DMS153 (cell line): ENCODE data around the gene TBC1D8B.

Experiments used
- DNase-seq: peaks from one replicate; lab custom pipeline; 2025; lab: John Stamatoyannopoulos, UW

Gene TBC1D8B

DNA sequence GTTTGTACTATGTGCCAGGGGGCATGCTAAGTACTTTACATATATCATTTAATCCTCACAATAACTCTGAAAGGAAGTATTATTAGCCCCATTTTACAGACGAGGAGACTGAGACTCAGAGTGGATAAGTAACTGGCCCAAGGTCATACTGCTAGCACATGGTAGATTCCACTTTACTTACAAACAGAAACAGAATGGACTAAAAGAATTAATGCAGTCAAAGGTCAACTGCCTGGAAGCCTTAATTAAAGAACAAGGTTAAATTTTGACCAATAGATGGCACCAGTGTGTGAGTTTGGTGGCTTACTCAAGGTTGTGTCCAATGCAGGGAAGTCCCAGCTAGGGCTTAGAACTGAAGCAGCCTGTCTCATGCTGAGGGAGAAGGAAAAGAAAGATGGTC, 96.0 kb downstream of the TBC1D8B start:
- DNase-seq, result no peak

- DNase-seq, result no peak
These were observed 96.8 kb downstream of the TBC1D8B start for GRCh38 chrX:106899276-106899675.

GRCh38 chrX:106899841-106900240, 97.4 kb downstream of the TBC1D8B start:
- no peak for DNase-seq

- no peak for DNase-seq
These were observed 98.9 kb downstream of the TBC1D8B start for GRCh38 chrX:106901341-106901740.

DNA sequence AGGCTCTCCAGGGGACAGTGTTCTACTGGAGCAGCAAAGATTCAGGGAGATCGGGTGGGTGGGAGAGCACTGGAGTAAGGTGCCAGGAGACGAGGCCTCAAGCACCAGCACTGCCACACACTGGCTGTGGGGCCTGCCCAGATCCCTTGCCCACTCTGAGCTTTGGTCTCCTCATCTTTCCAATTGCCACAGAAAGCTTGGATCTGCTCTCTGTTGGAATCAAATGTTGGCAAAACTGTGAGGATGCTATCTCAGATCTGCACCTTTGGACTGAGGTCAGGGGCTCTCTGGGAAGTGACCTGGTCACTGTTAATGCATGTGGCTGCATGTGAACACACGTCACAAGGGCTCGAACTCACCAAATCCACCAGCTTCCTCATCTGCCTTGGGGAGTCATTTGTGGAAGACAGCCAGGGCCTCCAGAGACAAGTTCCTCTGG, 99.3 kb downstream of the TBC1D8B start:
- DNase-seq, result no peak

- DNase-seq, result no peak
These were observed 100.2 kb downstream of the TBC1D8B start for GRCh38 chrX:106902684-106903083.

GRCh38 chrX:106903291-106903824, 100.9 kb downstream of the TBC1D8B start, which contains the start of gene RIPPLY1:
Gene RIPPLY1, minus strand, starts transcription at chrX:106903341. Its CDS starts 54 bp downstream, at chrX:106903287.
- DNase-seq, result no peak

- no peak for DNase-seq
These were observed 101.5 kb downstream of the TBC1D8B start for GRCh38 chrX:106903856-106904528.

GRCh38 chrX:106905064-106905708, 102.7 kb downstream of the TBC1D8B start:
- DNase-seq, result no peak

- DNase-seq, result no peak
These were observed 103.9 kb downstream of the TBC1D8B start for GRCh38 chrX:106906361-106906760.

DNA sequence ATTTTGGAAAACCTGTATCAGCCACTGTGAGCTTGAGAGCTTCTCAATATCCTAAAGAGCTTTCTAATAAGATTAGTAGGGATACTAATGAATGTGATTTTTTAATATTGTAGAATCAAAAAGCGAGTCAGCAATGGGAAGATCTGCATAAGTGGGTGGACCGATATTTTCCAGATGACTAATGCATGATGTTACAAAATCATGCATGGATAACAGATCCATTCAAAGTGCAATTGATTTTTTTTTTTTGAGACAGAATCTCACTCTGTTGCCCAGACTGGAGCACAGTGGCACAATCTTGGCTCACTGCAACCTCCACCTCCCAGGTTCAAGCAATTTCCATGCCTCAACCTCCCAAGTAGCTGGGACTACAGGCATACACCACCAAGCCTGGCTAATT, 110.4 kb downstream of the TBC1D8B start:
- no peak for DNase-seq

GRCh38 chrX:106917830-106918500, 115.5 kb downstream of the TBC1D8B start:
- no peak for DNase-seq

DNA sequence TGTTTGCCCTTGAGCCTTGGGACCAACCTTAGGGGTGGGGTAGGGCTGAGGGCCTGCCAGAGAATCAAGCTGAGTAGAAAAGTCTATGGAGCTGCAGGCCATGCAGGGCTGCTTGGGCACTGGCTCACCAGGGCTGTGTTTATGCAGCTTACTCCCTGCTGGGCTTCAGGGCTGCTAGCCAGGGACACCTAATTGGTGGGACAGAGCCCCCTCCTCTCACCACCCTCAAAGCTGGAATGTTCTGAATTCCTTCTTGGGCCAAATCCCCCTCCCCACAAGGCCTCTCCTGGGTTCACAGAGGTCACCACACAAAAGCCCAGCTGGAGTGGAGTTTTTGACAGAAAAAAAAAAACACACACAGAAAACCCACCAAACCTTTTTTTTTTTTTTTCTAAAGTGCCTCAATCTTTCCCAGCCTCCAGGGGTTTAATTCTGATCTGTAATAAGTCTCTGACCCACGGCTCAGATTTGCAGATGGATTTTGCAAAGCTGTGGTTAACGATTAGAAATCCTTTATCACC, 117.5 kb downstream of the TBC1D8B start, which contains the start of gene CLDN2:
TSS of gene CLDN2 (plus strand) at position 471 of the 521 bp plus-strand sequence. CDS start 7,827 bp downstream, outside the sequence.
- no peak for DNase-seq

DNA sequence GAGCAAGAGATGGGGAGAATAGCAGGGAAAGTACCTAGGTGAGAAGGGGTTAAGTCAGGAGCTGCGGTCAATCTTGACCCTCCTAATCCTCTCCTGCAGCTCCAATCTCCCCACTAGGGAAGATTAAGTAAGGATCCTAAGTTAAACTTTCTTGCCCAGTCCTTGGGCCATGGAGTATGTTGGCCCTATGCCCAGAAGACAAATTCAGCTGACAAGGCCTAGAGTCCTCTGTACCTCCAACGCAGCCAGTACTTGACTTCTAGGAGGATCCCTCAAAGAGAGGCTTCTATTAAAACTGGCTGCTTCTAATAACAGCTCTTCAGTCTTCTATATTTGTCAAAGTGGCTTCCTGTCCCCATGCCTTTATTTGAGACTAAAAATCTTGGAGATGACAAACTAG, 119.2 kb downstream of the TBC1D8B start:
- no peak for DNase-seq
